ENCODE data around the gene HOXB7. TPM values are rescaled to one million over a fixed set of nuclear protein-coding genes. Genes with fewer than 3 reads are reported as not detected.

Gene HOXB7
- total and polyA plus RNA-seq, 10 of the 15 experiments (the other 5 are each of a cell fraction or from before 2014, with no cell fraction given): 2.8 to 7.4 (median 4.2) TPM

DNA sequence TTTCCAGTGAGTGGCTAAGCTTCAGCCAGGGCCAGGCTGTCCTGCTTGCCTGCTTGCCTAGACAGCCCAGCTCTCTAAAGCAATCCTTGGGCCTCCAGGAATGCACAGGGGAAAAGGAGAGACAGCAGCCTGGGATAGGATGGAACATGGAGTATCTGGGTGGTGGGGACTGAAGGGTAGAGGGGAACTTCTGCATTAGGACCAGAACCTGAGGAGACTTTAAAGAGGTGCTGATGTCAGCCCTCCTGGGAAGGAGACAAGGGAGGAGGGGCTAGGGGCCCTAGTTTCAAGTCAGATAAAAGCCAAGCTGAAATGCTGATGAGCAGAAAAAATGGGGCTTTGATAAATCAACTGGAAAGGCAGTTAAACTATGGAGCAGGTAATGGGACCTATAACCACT is 1.8 kb downstream of the HOXB7 start (continued):
- TF ChIP-seq SMAD1 (IDR thresholded peaks at IDR 0.05; ENCODE audit: low read depth, partially characterized antibody) (no peak), SUPT20H (IDR thresholded peaks at IDR 0.05; ENCODE audit: borderline replicate concordance, control insufficient read depth, low read depth, low read length) (no peak), IKZF1 (conservative IDR thresholded peaks at IDR 0.05) (no peak)

DNA sequence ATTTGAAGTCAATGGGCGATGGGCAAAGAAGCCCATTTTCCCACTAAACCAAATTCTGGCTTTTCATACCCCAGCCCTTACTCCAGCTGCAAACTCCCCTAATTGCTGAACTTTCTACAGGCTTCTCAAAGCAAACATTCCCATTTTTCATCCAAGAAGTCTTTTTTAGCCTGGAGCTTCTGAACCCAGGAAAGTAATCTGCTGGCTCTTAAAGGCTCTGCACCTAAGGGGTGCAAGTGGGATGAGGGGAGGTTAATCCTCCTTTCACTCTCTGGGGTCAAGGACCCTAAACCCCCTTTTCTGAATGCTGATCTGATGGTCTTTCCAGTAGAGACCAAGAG is 2.4 kb downstream of the HOXB7 start:
- no peak overlapping the region for H3K9ac ChIP-seq (ENCODE audit: control insufficient read depth, insufficient read depth, low read length)
- no peaks in the 10 kb centered on the region; a peak in 1 of 4 replicates for H3K36me3 ChIP-seq (ENCODE audit: control insufficient read depth in 2 of 2, insufficient read depth in 2 of 2, low read length in 1 of 2)
- H3K4me3 ChIP-seq: no peak overlapping the region
- no peaks in the 10 kb centered on the region for H3K9me3 ChIP-seq (replicated peaks; ENCODE audit: control insufficient read depth, insufficient read depth, low read length)
- no peaks in the 10 kb centered on the region for H3K79me2 ChIP-seq (ENCODE audit: control insufficient read depth, insufficient read depth, low read length)
- intact Hi-C loops (cut with micrococcal nuclease; ENCODE audit: unreplicated experiment): no loop called here
- H4K20me1 ChIP-seq (ENCODE audit: control insufficient read depth, insufficient read depth): no peaks in the 10 kb centered on the region
- ChIA-PET POLR2A (interaction anchor here (0.7 to 0.8 kb wide), 2 partner anchors 14 to 838 kb away, joined by 3 to 4 read pairs; no protein-coding TSS in a partner anchor), RAD21 (ENCODE audit: unreplicated experiment) (interaction anchor here (0.7 kb wide), 1 partner anchor 169 kb away, joined by 4 read pairs; no protein-coding TSS in a partner anchor), SMC1A (ENCODE audit: uncharacterized antibody, unreplicated experiment) (interaction anchor here (1.3 kb wide), 1 partner anchor 15 kb away, joined by 3 read pairs; the partner anchor contains the start of gene HOXB5), CTCF (interaction anchor here (0.7 to 1.0 kb wide), 3 partner anchors 10 to 218 kb away, joined by 3 to 5 read pairs (median 3); no protein-coding TSS in a partner anchor)
- no peak overlapping the region for H3K27ac ChIP-seq (ENCODE audit: control insufficient read depth, insufficient read depth)
- H3K4me2 ChIP-seq (ENCODE audit: control insufficient read depth, insufficient read depth): no peak overlapping the region
- peaks cover 11% of the 10 kb centered on the region for H3K4me1 ChIP-seq (ENCODE audit: control insufficient read depth, insufficient read depth, low read length)
- in situ Hi-C loops (cut with MboI): no loop called here
- H2AFZ ChIP-seq (ENCODE audit: control insufficient read depth, low read depth, low read length): no peak overlapping the region
- BruUV-seq (replicated peaks): no TSS peak
- FAIRE-seq: no peak
- WGBS (ENCODE audit: insufficient coverage, insufficient replicate concordance, low lambda C conversion rate, missing lambda C conversion rate): 100% methylated on average over 1 of the region's 1 CpG
- peaks cover 0 to 5% of the 10 kb centered on the region in 2 experiments; a peak in 2 of 4 replicates for H3K27me3 ChIP-seq (replicated peaks in 1 of 2; ENCODE audit: control insufficient read depth in 2 of 2, insufficient read depth in 2 of 2, low read length in 1 of 2)
- DNase-seq (ENCODE audit: low read depth, low spot score): no peak
- no peak for ATAC-seq
- TF ChIP-seq, protein P1, sequence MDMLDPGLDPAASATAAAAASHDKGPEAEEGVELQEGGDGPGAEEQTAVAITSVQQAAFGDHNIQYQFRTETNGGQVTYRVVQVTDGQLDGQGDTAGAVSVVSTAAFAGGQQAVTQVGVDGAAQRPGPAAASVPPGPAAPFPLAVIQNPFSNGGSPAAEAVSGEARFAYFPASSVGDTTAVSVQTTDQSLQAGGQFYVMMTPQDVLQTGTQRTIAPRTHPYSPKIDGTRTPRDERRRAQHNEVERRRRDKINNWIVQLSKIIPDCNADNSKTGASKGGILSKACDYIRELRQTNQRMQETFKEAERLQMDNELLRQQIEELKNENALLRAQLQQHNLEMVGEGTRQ (IDR thresholded peaks at IDR 0.05; ENCODE audit: borderline replicate concordance, low read depth, low read length): no peak
- TF ChIP-seq HDAC6 (IDR thresholded peaks at IDR 0.05; ENCODE audit: unreplicated experiment): no peak
- TF ChIP-seq LARP7 (IDR thresholded peaks at IDR 0.05): no peak
- no peak for TF ChIP-seq NR2C2 (IDR thresholded peaks at IDR 0.05; ENCODE audit: borderline replicate concordance, control insufficient read depth, insufficient read length, low read depth)
- no peak for TF ChIP-seq ETV6 (conservative IDR thresholded peaks at IDR 0.05 in 1 of 2, IDR thresholded peaks at IDR 0.05 in 1 of 2; ENCODE audit: borderline replicate concordance in 1 of 2, low read depth in 1 of 2)
- TF ChIP-seq, protein P2, sequence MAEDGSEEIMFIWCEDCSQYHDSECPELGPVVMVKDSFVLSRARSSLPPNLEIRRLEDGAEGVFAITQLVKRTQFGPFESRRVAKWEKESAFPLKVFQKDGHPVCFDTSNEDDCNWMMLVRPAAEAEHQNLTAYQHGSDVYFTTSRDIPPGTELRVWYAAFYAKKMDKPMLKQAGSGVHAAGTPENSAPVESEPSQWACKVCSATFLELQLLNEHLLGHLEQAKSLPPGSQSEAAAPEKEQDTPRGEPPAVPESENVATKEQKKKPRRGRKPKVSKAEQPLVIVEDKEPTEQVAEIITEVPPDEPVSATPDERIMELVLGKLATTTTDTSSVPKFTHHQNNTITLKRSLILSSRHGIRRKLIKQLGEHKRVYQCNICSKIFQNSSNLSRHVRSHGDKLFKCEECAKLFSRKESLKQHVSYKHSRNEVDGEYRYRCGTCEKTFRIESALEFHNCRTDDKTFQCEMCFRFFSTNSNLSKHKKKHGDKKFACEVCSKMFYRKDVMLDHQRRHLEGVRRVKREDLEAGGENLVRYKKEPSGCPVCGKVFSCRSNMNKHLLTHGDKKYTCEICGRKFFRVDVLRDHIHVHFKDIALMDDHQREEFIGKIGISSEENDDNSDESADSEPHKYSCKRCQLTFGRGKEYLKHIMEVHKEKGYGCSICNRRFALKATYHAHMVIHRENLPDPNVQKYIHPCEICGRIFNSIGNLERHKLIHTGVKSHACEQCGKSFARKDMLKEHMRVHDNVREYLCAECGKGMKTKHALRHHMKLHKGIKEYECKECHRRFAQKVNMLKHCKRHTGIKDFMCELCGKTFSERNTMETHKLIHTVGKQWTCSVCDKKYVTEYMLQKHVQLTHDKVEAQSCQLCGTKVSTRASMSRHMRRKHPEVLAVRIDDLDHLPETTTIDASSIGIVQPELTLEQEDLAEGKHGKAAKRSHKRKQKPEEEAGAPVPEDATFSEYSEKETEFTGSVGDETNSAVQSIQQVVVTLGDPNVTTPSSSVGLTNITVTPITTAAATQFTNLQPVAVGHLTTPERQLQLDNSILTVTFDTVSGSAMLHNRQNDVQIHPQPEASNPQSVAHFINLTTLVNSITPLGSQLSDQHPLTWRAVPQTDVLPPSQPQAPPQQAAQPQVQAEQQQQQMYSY (CRISPR knock-in tag; IDR thresholded peaks at IDR 0.05): no peak
- TF ChIP-seq, protein P3, sequence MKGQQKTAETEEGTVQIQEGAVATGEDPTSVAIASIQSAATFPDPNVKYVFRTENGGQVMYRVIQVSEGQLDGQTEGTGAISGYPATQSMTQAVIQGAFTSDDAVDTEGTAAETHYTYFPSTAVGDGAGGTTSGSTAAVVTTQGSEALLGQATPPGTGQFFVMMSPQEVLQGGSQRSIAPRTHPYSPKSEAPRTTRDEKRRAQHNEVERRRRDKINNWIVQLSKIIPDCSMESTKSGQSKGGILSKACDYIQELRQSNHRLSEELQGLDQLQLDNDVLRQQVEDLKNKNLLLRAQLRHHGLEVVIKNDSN (IDR thresholded peaks at IDR 0.05; ENCODE audit: borderline replicate concordance, extremely low read length, insufficient read depth, low read depth, low read length): no peak
- TF ChIP-seq ZNF384 (IDR thresholded peaks at IDR 0.05; ENCODE audit: borderline replicate concordance, low read depth, low read length): no peak

Data from GM12878 (cell line).